Thymus (tissue), 11 donors: ENCODE results near the gene HPD. TPM values are rescaled to one million over a fixed set of nuclear protein-coding genes. Genes with fewer than 3 reads are reported as not detected.
"Not testable (repeated sequence)": the region's sequence is repeated elsewhere in the genome, so short reads cannot be mapped to it uniquely, and the experiment has no call there.

ENCODE experiments used
- DNase-seq, 9 donors: peaks; one replicate each; pipeline ENCODE4 v3.0.0-alpha.2; 2013; ENCODE audit warnings: low spot score in 9 of 9, low read depth in 6 of 9, missing footprints in 1 of 9
- H3K27ac ChIP-seq, 2 donors: one replicate each; pipeline ENCODE4 v1.5.1; 2013; ENCODE audit warnings: control low read depth in 1 of 2, low read depth in 1 of 2, low read length in 1 of 2, mild to moderate bottlenecking in 1 of 2, moderate library complexity in 1 of 2
- H3K27me3 ChIP-seq, 2 donors: one replicate each; pipeline ENCODE4 v1.5.1; 2013; ENCODE audit warnings: low read length in 1 of 2; ENCODE audit not compliant: control insufficient read depth in 2 of 2, insufficient read depth in 1 of 2
- H3K36me3 ChIP-seq, 2 donors: one replicate each; pipeline ENCODE4 v1.5.1; 2013; ENCODE audit warnings: low read length in 1 of 2, mild to moderate bottlenecking in 1 of 2, moderate library complexity in 1 of 2; ENCODE audit not compliant: control insufficient read depth in 2 of 2, insufficient read depth in 2 of 2
- H3K4me1 ChIP-seq, 2 donors: one replicate each; pipeline ENCODE4 v1.5.1; 2013; ENCODE audit warnings: low read length in 2 of 2; ENCODE audit not compliant: control insufficient read depth in 2 of 2, insufficient read depth in 2 of 2
- H3K4me3 ChIP-seq, 2 donors: one replicate each; pipeline ENCODE4 v1.5.1; 2013; ENCODE audit warnings: low read length in 2 of 2, control low read depth in 1 of 2, mild to moderate bottlenecking in 1 of 2
- H3K9me3 ChIP-seq, 2 donors: one replicate each; pipeline ENCODE4 v1.5.1; 2013; ENCODE audit warnings: low read length in 1 of 2, mild to moderate bottlenecking in 1 of 2; ENCODE audit not compliant: control insufficient read depth in 2 of 2, insufficient read depth in 1 of 2
- WGBS: extraction: QIAGEN DNeasy Blood & Tissue Kit; methylation state at CpG from one replicate; pipeline ENCODE4 v1.1.7; 2013; 5-methylcytosine and 5-hydroxymethylcytosine counted together
- polyA plus RNA-seq: library from polyadenylated mRNA; stranded (reverse); fragments of 200-250 nt; gene quantifications from one replicate; pipeline ENCODE4 v1.2.3, GENCODE V29; 2013
- total RNA-seq: library from RNA; stranded (reverse); fragments of 120-200 nt; gene quantifications from one replicate; pipeline ENCODE4 v1.2.4, GENCODE V29; 2013
- donor health status: healthy.

The HPD gene
- total and polyA plus RNA-seq, 2 donors = 0.19 to 0.87 TPM

DNA sequence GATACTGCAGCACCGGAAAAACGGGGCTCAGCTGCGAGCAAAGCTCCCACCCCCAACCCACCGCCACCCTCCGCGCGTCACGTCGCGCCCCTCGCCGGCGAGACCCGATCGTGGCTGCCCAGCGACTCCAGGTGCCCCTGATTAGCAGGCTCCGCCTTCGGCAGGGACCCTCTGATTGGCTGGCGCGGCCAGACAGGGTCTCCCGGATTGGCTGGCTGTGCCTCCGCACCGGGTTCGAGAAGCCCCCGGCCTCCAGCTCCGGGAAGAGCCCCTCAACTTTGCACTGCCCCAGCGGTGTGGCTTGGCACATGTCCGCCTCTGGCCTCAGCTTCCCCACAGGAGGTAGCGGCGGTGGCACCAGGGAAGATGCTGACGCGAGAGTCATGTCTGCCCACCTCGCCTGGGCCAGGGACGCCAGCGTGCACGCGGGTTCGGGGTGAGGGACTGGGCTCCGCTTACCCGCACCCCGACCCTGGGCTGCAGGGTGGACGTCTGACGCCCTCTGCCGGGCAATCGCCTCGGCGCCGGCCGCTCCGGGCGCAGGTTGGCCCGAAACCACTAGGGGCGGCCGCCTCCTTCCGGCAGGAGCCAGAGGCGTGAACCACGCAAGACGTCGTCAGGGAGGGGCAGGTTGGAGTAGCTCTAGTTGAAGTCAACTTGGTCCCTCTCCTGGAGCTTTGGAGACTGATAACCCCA lies 64.7 kb downstream of the HPD start:
- under 1% methylated on average over 59 of the region's 59 CpGs for WGBS
- peak in 6 of 9 donors; percentile 84 to 95 (median 89) for DNase-seq
- Histone ChIP-seq H3K27me3 (no peaks in the 10 kb centered on the region), H3K4me1 (peaks cover 52 to 97% of the 10 kb centered on the region in 2 donors), H3K36me3 (peaks cover 26 to 53% of the 10 kb centered on the region in 2 donors), H3K9me3 (peaks cover 0 to 16% of the 10 kb centered on the region in 2 donors), H3K27ac (peak overlapping the region; percentile 88 to 95), H3K4me3 (peak overlapping the region; percentile 69 to 70)

DNA sequence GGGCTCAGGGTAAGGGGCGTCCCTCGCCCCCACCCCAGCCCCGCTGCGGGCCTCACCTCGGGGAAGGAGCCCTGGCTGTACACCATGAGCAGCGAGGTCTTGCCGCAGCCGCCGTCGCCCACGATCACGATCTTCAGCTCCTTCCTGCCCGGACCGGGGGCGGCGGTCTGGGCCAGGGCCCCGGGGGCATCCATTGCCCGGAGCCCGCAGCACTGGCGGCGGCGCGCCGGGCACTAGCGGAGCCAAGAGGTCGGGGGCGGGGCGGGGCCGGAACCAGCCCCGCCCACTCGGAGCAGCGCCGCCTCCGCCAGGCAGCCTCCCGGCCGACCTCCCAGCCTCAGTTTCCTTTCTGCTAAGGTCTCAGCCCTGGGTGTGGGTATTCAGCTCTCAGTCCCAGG lies 65.2 kb downstream of the HPD start, which contains the start of gene RHOF:
RHOF (minus strand) TSS at position 249 of the 398 bp plus-strand sequence; CDS start at position 194, 55 bp downstream.
- H3K9me3 ChIP-seq = peaks cover 0 to 14% of the 10 kb centered on the region in 2 donors
- DNase-seq = peak in 2 of 9 donors; percentile 69 to 74

DNA sequence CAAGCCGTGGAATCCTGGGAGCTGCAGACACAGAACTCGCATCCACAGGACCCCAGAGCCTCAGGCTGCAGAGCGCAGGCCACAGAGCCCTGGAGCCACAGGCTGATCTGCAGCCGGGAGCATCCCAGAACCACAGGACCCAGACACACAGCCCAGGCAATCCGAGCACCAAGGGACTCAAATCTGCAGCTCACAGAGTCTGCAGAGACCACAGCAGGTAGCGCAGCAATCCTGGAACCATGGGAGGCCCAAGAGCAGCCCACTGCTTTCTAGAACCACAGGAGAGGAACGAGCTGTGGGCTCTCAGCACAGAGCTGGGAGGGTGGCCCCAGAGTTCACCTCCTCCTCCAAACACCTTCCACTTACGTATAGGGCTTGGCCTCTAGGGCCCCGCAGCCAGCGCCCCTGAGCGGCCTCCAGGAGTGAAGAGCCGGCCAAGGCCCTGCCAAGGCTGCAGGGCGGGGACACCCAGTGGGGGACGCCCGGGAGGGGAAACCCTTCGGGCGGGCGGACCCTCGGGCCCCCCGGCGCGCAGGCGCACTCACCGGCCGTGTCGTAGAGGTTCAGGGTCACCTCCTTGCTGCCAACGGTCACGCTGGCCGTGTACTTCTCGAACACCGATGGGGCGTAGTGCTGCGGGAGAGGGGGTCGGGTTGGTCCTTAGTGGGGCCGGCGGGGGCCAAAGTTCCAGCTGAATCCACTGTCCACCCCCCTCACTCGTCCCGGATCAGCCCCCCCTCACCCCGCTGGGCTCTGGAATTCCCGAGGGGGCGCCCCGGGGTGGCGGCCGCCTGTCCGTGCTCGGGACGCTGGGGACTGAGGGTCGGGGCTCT lies 65.8 kb downstream of the HPD start:
- Histone ChIP-seq H3K9me3 (peaks cover 0 to 14% of the 10 kb centered on the region in 2 donors), H3K36me3 (peaks cover 21 to 52% of the 10 kb centered on the region in 2 donors), H3K27me3 (no peaks in the 10 kb centered on the region), H3K4me3 (peak overlapping the region; percentile 69 to 70), H3K27ac (peak overlapping the region; percentile 88 to 95), H3K4me1 (peaks cover 54 to 97% of the 10 kb centered on the region in 2 donors)
- peak in 1 of 9 donors; percentile 73 for DNase-seq
- WGBS = 4% methylated on average over 48 of the region's 48 CpGs

More for the DNA sequence above, 65.2 kb downstream of the HPD start, which contains the start of gene RHOF:
- peaks cover 21 to 53% of the 10 kb centered on the region in 2 donors for H3K36me3 ChIP-seq
- peaks cover 52 to 97% of the 10 kb centered on the region in 2 donors for H3K4me1 ChIP-seq
- H3K27ac ChIP-seq = peak within 1 kb of the TSS; percentile 88 to 95
- WGBS = under 1% methylated on average over 36 of the region's 36 CpGs
- no peaks in the 10 kb centered on the region for H3K27me3 ChIP-seq
- H3K4me3 ChIP-seq = peak within 1 kb of the TSS; percentile 69 to 70

DNA sequence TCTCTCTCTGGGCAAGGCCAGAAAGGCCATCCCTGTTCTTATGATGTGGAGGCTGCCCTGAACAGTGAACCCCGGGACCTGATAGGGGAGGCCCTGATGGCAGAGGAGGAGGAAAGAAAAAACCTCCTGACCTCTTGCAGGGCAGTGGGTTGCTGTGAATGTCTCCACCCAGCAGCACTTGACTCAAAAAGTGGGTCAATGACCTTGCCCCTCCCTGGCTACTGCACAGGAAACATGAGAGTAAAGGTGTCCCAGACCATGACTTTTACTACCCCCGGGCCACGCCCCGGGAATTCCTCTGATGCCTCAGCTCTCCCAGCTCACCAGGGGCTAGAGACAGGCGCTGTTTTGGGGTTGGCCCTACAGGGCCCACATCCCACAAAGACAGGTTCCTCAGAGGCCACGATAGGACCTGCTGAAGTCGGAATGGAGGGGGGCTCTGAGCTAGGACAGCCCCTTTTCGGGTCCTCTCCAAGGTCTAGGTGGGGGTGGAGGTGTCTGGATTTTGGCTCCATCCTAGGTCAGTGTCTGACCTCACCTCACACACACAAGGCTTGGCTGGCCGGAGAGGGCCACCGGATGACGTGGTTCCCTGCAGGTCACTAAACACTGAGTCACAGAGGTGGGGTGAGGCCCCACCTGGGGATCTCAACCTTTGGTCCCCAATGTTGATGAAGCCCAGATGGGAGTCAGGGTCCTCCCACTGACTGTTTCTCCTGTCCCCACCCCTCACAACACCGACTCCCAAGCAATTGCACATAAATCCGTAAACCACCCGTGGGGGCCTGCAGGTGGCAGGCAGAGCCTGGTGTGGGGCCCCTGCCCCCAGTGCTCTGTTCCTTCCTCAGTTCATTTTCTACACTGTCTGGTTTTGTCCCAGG lies 66.7 kb downstream of the HPD start:
- H3K4me1 ChIP-seq = peaks cover 56 to 95% of the 10 kb centered on the region in 2 donors
- peaks cover 16 to 45% of the 10 kb centered on the region in 2 donors for H3K36me3 ChIP-seq
- H3K27me3 ChIP-seq = no peaks in the 10 kb centered on the region
- 57% methylated on average over 14 of the region's 14 CpGs for WGBS
- peaks cover 0 to 14% of the 10 kb centered on the region in 2 donors for H3K9me3 ChIP-seq
- DNase-seq = peak in 1 of 9 donors; percentile 66
- H3K27ac ChIP-seq = peak overlapping the region; percentile 88 to 95
- peak overlapping the region; percentile 69 to 70 for H3K4me3 ChIP-seq

DNA sequence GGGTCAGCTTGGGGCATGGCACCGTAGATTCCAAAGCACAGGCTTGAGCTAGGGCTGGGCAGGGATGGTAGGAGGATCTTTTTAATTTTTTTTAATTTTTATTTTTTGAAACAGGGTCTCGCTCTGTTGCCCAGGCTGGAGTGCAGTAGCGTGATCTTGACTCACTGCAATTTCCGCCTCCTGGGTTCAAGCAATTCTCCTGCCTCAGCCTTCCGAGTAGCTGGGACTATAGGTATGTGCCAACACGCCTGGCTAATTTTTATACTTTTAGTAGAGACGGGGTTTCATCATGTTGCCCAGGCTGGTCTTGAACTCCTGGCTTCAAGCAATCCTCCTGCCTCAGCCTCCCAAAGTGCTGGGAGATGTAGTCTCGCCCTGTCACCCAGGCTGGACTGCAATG lies 67.9 kb downstream of the HPD start:
- Histone ChIP-seq H3K4me1 (peaks cover 51 to 94% of the 10 kb centered on the region in 2 donors), H3K36me3 (peaks cover 5 to 45% of the 10 kb centered on the region in 2 donors), H3K9me3 (peaks cover 0 to 14% of the 10 kb centered on the region in 2 donors), H3K27ac (peak overlapping the region; percentile 98), H3K4me3 (peak overlapping the region in 1 of 2 donors; percentile 49)
- 96% methylated on average over 8 of the region's 8 CpGs for WGBS
- H3K27me3 ChIP-seq, DNase-seq: not testable (repeated sequence)

DNA sequence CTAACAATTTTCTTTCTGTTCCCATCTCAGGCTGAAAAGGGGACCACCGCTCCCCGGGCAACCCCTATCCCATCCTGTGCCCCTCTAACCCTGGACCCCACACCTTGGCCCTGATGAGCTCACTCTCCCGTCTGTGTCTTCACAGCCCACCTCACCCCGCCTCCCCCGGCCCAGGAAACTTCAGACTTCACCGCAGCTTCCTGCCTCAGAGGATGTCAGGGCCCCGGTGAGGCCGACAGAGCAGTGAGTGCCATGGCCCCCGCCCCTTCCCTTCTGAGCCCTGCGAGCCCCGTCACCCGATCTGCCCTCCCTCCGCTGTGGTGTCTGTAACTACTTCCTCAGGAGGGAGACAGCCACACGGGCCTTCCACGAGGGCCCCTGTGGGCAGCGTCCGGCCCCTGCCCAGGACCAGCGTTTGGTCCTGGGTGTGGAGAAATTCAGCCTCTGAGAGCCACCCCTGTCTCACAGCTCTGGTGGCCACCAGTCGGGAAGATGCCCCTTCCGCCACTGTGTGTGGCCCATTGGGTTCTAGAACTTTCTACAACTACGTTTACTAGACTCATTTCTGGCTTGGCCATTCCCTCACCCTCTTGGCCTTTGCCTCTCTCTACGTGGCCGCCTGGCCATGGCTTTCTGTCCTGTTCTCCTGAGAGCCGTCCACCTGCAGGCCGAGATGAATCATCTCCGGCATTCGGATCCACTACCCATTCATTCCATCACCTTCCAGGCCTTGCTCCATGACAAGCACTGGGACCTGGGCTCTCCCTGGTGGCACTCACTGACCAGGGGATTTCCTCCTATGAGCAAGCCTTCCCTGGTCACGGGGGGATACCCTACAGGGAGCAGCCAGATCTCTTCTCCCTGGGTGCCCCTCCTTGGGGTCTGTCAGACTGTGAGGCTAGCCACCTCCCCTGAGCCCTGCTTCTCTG lies 68.6 kb downstream of the HPD start:
- Histone ChIP-seq H3K4me3 (peak overlapping the region; percentile 42 to 49), H3K27ac (peak overlapping the region; percentile 98), H3K4me1 (peaks cover 50 to 87% of the 10 kb centered on the region in 2 donors), H3K27me3 (no peaks in the 10 kb centered on the region), H3K9me3 (peaks cover 0 to 14% of the 10 kb centered on the region in 2 donors), H3K36me3 (peaks cover under 1 to 39% of the 10 kb centered on the region in 2 donors)
- peak in 5 of 9 donors; percentile 85 to 96 (median 92) for DNase-seq
- WGBS = 26% methylated on average over 28 of the region's 28 CpGs
